Karpas-422 (cell line): ENCODE data around the gene ZNF346. TPM values are rescaled to one million over a fixed set of nuclear protein-coding genes. Genes with fewer than 3 reads are reported as not detected.

Experiments used
- DNase-seq: peaks from one replicate; pipeline ENCODE4 v3.0.0-alpha.2; 2015
- H2AFZ ChIP-seq: fragments of 200-600 bp; sonication (generic); 2 replicates; pipeline ENCODE4 v1.6.1; 2014; ENCODE audit warnings: antibody characterized with exemption, low read length, mixed read lengths
- H3K27ac ChIP-seq: fragments of 200-600 bp; sonication (generic); 2 replicates; pipeline ENCODE4 v1.5.1; 2014; ENCODE audit warnings: mild to moderate bottlenecking, low read length, moderate library complexity
- H3K27me3 ChIP-seq: fragments of 200-600 bp; sonication (generic); 2 replicates; pipeline ENCODE4 v1.6.1; 2014; ENCODE audit warnings: low read length, mixed read lengths
- H3K36me3 ChIP-seq: fragments of 200-600 bp; sonication (generic); 2 replicates; pipeline ENCODE4 v1.6.1; 2014; ENCODE audit warnings: low read length, mixed read lengths; ENCODE audit not compliant: insufficient read depth
- H3K4me1 ChIP-seq: fragments of 200-600 bp; sonication (generic); 2 replicates; pipeline ENCODE4 v1.6.1; 2014; ENCODE audit warnings: mild to moderate bottlenecking, low read length, mixed read lengths
- H3K4me2 ChIP-seq: fragments of 200-600 bp; sonication (generic); 2 replicates; pipeline ENCODE4 v1.6.1; 2014; ENCODE audit warnings: low read length, low read depth, mild to moderate bottlenecking; ENCODE audit not compliant: poor library complexity, severe bottlenecking
- H3K4me3 ChIP-seq: fragments of 200-600 bp; sonication (generic); 2 replicates; pipeline ENCODE4 v1.5.1; 2014; ENCODE audit warnings: mild to moderate bottlenecking, antibody characterized with exemption, low read length, mixed read lengths
- H3K79me2 ChIP-seq: fragments of 200-600 bp; sonication (generic); 2 replicates; pipeline ENCODE4 v1.6.1; 2014; ENCODE audit warnings: mild to moderate bottlenecking, low read length, mixed read lengths
- H3K9ac ChIP-seq: fragments of 200-600 bp; sonication (generic); 2 replicates; pipeline ENCODE4 v1.6.0; 2014; ENCODE audit warnings: low read length
- H3K9me2 ChIP-seq: fragments of 200-600 bp; sonication (generic), shearing (Covaris generic); replicated peaks from 2 replicates; pipeline ENCODE4 v1.6.0; 2014; ENCODE audit warnings: mild to moderate bottlenecking, low read length, moderate library complexity; ENCODE audit not compliant: insufficient read depth
- H3K9me3 ChIP-seq: fragments of 300-700, 200-600 bp; sonication (generic); 2 replicates; pipeline ENCODE4 v1.6.1; 2014; ENCODE audit warnings: low read length, mixed read lengths
- H4K20me1 ChIP-seq: fragments of 200-600 bp; sonication (generic); 2 replicates; pipeline ENCODE4 v1.6.1; 2014; ENCODE audit warnings: mild to moderate bottlenecking, antibody characterized with exemption, low read length, low read depth; ENCODE audit not compliant: insufficient read depth
- total RNA-seq: library from RNA; depleted of rRNA; stranded (reverse); fragments of >200 nt; shearing (Covaris generic); gene quantifications from 2 replicates; pipeline ENCODE4 v1.2.3, GENCODE V29; 2014; ENCODE audit warnings: low replicate concordance

Gene ZNF346
- total RNA-seq, 1 experiment from 2014 or later, result 35.5 TPM

DNA sequence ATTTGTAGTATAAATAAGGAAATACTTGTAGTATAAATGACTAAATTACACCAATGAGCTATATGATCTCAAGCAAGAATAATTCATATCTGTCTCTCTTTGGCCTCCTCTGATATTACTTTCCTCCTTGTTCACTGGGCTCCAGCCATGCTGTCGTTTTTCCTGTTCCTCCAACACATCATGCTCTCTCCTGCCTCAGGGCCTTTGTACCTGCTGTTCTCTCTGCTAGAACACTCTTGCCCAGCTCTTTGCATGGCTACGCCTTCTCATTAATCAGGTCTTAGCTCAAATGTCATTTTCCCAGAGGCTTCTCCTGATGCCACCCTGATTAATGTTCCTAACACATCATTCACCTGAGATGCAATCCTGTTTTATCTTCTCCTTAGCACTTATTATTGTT, 2.5 kb upstream of the ZNF346 start:
- Histone ChIP-seq H3K79me2 (peaks cover 36% of the 10 kb centered on the region), H3K27ac (no peak overlapping the region), H4K20me1 (no peaks in the 10 kb centered on the region), H3K36me3 (no peaks in the 10 kb centered on the region), H3K9me3 (no peaks in the 10 kb centered on the region), H3K4me2 (no peak overlapping the region), H2AFZ (no peak overlapping the region), H3K27me3 (no peaks in the 10 kb centered on the region), H3K4me3 (no peak overlapping the region), H3K9ac (no peak overlapping the region), H3K9me2 (no peaks in the 10 kb centered on the region), H3K4me1 (peaks cover 20% of the 10 kb centered on the region)
- no peak for DNase-seq

DNA sequence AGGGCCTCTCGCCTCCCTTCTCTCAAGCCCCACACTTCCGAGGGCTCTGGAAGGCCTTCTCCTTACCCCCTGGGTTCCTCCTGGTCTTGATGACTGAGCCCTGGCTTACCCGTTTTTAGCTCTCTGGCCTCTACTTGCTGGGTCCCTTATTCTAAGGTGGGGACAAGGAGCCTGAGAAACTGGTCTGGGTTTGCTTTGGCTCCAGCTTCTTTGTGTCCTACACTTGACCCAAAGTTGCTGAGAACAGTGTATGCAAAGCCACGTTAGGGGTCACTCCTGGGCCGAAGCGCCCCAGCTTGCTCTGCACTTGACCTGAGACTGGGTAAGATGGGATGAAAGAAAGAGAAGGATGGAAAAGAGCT, 788 bp downstream of the ZNF346 start:
- Histone ChIP-seq H3K27me3 (no peaks in the 10 kb centered on the region), H3K9me2 (no peaks in the 10 kb centered on the region), H3K4me2 (peak overlapping the region; percentile 72), H3K9ac (peak overlapping the region; percentile 88), H3K4me3 (peak overlapping the region; percentile 92), H3K79me2 (peaks cover 63% of the 10 kb centered on the region), H3K27ac (peak overlapping the region; percentile 71), H3K36me3 (peaks cover 6% of the 10 kb centered on the region), H2AFZ (peak overlapping the region; percentile 23; the same call in 1 of the 2 replicates), H3K4me1 (peaks cover 20% of the 10 kb centered on the region), H3K9me3 (no peaks in the 10 kb centered on the region), H4K20me1 (no peaks in the 10 kb centered on the region)
- peak; percentile 63 for DNase-seq

DNA sequence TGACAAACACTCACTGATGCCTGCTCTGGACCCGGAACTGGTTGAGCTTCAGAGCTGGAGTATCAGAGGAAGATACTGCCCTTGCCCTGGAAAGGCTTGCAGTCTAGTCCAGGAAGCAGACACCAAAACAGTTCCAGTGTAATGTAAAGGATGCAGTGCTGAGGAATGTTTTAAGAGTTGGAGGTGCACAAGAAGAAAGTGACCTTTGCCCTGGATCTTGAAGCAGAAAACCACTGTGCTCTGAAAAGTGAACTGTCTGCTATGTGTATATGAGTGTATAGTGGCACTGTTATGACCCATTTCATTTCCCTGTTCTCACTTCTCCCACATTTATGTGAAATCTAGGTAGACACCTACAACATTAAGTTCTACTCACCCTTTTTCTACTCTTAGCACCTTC, 2.1 kb downstream of the ZNF346 start:
- Histone ChIP-seq H3K79me2 (peaks cover 71% of the 10 kb centered on the region), H2AFZ (no peak overlapping the region), H4K20me1 (no peaks in the 10 kb centered on the region), H3K4me1 (peaks cover 20% of the 10 kb centered on the region), H3K9me2 (no peaks in the 10 kb centered on the region), H3K4me3 (no peak overlapping the region), H3K27ac (no peak overlapping the region), H3K9ac (no peak overlapping the region), H3K36me3 (peaks cover 14% of the 10 kb centered on the region), H3K27me3 (no peaks in the 10 kb centered on the region), H3K9me3 (no peaks in the 10 kb centered on the region), H3K4me2 (no peak overlapping the region)
- no peak for DNase-seq

DNA sequence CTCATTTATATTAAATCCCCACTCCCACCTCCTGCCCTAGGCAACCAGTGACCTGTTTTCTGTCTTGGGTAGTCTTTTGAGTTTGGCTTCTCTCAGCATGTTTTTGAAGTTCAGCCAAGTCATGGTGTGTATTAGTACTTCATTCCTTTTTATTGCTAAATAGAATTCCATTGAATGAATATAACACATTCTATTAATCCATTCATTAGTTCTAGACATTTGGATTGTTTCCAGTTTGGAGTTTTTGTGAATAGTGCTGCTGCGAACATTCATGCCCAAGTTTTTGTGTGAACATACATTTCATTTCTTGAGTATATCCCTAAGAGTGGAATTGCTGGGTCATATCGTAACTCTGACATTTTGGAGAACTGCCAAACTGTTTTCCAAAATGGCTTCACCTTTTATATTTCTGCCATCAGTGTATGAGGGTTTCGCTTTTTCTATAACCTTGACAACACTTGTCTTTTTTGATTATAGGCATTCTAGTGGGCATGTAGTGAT, 2.7 kb downstream of the ZNF346 start:
- Histone ChIP-seq H2AFZ (no peak overlapping the region), H3K36me3 (peaks cover 17% of the 10 kb centered on the region), H3K4me2 (no peak overlapping the region), H3K27ac (no peak overlapping the region), H4K20me1 (no peaks in the 10 kb centered on the region), H3K79me2 (peaks cover 77% of the 10 kb centered on the region), H3K9me2 (no peaks in the 10 kb centered on the region), H3K4me1 (peaks cover 20% of the 10 kb centered on the region), H3K9me3 (no peaks in the 10 kb centered on the region), H3K27me3 (no peaks in the 10 kb centered on the region), H3K9ac (no peak overlapping the region), H3K4me3 (no peak overlapping the region)
- DNase-seq, result no peak

DNA sequence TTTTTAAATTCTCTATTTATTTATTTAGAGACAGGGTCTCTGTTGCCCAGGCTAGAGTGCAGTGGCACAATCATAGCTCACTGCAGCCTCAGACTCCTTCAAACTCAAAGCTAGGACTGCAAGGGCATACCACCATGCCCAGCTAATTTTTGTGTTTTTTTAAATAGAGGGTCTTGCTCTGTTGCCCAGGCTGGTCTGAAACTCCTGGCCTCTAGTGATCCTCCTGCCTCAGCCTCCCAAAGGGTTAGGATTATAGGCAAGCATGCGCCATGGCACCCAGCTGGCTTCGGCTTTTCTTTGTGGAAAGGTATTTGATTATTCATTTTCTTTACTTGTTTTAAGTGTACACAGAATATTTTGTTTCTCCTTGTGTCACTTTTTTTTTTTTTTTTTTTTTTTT, 5.2 kb downstream of the ZNF346 start:
- no peaks in the 10 kb centered on the region for H4K20me1 ChIP-seq
- H3K79me2 ChIP-seq, result peaks cover 87% of the 10 kb centered on the region
- no peak overlapping the region for H3K4me2 ChIP-seq
- H3K27me3 ChIP-seq, result no peaks in the 10 kb centered on the region
- H2AFZ ChIP-seq, result no peak overlapping the region
- no peak overlapping the region for H3K27ac ChIP-seq
- peaks cover 11% of the 10 kb centered on the region for H3K4me1 ChIP-seq
- no peaks in the 10 kb centered on the region for H3K9me2 ChIP-seq
- no peak for DNase-seq
- no peaks in the 10 kb centered on the region for H3K9me3 ChIP-seq
- peaks cover 21% of the 10 kb centered on the region for H3K36me3 ChIP-seq
- H3K4me3 ChIP-seq, result no peak overlapping the region
- H3K9ac ChIP-seq, result no peak overlapping the region

DNA sequence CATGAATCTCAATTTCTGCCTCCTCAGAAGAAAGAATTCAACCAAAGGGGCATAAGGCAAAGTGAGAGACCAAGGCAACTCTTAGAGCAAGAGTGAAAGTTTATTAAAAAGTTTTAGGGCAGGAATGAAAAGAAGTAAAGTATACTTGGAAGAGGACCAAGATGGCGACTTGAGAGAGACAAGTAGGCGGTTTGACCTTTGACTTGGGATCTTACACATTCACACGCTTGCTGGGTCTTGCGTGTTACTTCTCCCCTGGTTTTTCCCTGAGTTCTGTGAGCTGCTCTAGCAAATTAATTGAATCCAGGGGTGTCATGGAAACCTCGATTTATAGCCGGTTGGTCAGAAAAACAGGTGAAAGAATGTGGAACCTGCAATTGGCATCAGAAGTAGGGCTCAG, 7.0 kb downstream of the ZNF346 start:
- H3K4me2 ChIP-seq, result no peak overlapping the region
- DNase-seq, result no peak
- H3K4me3 ChIP-seq, result no peak overlapping the region
- H3K9ac ChIP-seq, result no peak overlapping the region
- H3K27me3 ChIP-seq, result no peaks in the 10 kb centered on the region
- H3K79me2 ChIP-seq, result peaks cover 88% of the 10 kb centered on the region
- peaks cover 1% of the 10 kb centered on the region for H3K4me1 ChIP-seq
- no peaks in the 10 kb centered on the region for H3K9me2 ChIP-seq
- H3K27ac ChIP-seq, result no peak overlapping the region
- no peaks in the 10 kb centered on the region for H3K9me3 ChIP-seq
- no peak overlapping the region for H2AFZ ChIP-seq
- H3K36me3 ChIP-seq, result peaks cover 21% of the 10 kb centered on the region
- H4K20me1 ChIP-seq, result no peaks in the 10 kb centered on the region

DNA sequence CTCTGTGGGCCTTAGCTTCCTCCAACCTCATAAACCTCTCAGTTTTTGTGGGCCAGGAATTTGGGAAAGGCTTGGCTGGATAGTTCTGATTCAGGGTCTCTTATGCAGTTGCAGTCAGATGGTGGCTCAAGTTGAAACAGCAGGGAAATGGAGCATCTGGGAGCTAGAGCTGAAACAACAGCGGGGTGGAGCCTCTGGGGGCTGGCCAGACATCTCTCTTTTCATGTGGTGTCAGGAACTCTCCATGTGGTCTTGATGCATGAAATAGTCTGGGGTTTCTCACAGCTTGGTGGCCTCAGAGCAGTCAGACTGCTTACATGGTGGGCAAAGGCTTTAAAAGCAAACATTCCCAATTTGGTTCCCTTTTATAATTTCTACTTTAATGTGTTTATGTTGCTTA, 13.5 kb downstream of the ZNF346 start:
- Histone ChIP-seq H3K36me3 (peaks cover 9% of the 10 kb centered on the region; the same call in 1 of the 2 replicates), H3K9me3 (no peaks in the 10 kb centered on the region), H3K4me2 (no peak overlapping the region), H3K27ac (no peak overlapping the region), H4K20me1 (no peaks in the 10 kb centered on the region), H3K27me3 (no peaks in the 10 kb centered on the region), H3K79me2 (peaks cover 83% of the 10 kb centered on the region), H3K9ac (no peak overlapping the region), H3K4me1 (peaks cover 4% of the 10 kb centered on the region), H2AFZ (no peak overlapping the region), H3K9me2 (no peaks in the 10 kb centered on the region), H3K4me3 (no peak overlapping the region)
- DNase-seq, result no peak

DNA sequence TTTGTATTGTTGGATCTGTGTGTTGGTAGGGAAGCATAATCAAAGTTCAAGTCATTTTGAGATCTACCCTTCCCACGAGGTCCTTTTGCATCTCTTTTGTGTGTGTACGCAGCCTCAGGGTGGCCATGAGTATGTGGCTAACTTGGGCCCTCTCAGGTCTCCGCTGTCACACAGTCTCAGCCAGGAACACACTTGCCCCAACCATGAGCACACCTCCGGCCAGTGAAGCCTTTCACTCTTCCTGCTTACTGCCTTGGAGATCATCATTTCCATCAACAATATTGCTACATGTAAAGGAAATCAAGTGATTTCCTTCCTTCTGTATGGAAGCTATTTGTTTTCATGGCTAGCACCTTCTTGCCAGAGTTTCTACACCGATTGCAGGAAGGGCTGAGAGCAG, 13.9 kb downstream of the ZNF346 start:
- H3K36me3 ChIP-seq, result peaks cover 9% of the 10 kb centered on the region; the same call in 1 of the 2 replicates
- no peaks in the 10 kb centered on the region for H3K9me2 ChIP-seq
- H3K27ac ChIP-seq, result no peak overlapping the region
- no peak overlapping the region for H3K4me2 ChIP-seq
- peaks cover 4% of the 10 kb centered on the region for H3K4me1 ChIP-seq
- no peak overlapping the region for H3K9ac ChIP-seq
- no peaks in the 10 kb centered on the region for H3K27me3 ChIP-seq
- no peak overlapping the region for H2AFZ ChIP-seq
- DNase-seq, result no peak
- H3K79me2 ChIP-seq, result peaks cover 79% of the 10 kb centered on the region
- no peaks in the 10 kb centered on the region for H4K20me1 ChIP-seq
- H3K4me3 ChIP-seq, result no peak overlapping the region
- H3K9me3 ChIP-seq, result no peaks in the 10 kb centered on the region

DNA sequence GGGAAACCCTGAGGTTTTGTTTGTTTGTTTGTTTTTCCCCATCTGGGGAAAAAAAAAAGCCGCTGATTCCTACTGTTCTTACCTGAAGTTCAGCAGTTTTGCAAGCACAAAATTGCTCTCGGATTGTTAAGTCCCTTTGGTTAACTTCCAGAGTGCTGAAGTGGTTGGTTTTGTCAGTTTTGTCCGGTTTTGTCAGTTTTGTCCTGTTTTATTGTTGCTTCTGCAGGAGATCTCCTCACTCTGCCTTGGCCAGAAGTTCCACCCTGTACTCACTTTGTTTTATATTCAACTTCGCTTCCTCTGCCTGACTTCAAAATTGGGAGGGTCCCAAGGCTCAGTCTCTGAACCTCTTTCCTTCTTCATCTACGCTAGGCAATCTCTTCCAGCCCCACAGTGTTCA, 14.4 kb downstream of the ZNF346 start:
- H3K9ac ChIP-seq, result no peak overlapping the region
- no peak overlapping the region for H2AFZ ChIP-seq
- no peaks in the 10 kb centered on the region for H3K9me3 ChIP-seq
- no peak overlapping the region for H3K4me2 ChIP-seq
- no peak for DNase-seq
- H3K9me2 ChIP-seq, result no peaks in the 10 kb centered on the region
- H3K27ac ChIP-seq, result no peak overlapping the region
- no peaks in the 10 kb centered on the region for H4K20me1 ChIP-seq
- peaks cover 78% of the 10 kb centered on the region for H3K79me2 ChIP-seq
- peaks cover 4% of the 10 kb centered on the region for H3K4me1 ChIP-seq
- no peak overlapping the region for H3K4me3 ChIP-seq
- no peaks in the 10 kb centered on the region for H3K27me3 ChIP-seq
- peaks cover 11% of the 10 kb centered on the region; the same call in 1 of the 2 replicates for H3K36me3 ChIP-seq
